Measurements from ENCODE around the gene SDK2.

DNA sequence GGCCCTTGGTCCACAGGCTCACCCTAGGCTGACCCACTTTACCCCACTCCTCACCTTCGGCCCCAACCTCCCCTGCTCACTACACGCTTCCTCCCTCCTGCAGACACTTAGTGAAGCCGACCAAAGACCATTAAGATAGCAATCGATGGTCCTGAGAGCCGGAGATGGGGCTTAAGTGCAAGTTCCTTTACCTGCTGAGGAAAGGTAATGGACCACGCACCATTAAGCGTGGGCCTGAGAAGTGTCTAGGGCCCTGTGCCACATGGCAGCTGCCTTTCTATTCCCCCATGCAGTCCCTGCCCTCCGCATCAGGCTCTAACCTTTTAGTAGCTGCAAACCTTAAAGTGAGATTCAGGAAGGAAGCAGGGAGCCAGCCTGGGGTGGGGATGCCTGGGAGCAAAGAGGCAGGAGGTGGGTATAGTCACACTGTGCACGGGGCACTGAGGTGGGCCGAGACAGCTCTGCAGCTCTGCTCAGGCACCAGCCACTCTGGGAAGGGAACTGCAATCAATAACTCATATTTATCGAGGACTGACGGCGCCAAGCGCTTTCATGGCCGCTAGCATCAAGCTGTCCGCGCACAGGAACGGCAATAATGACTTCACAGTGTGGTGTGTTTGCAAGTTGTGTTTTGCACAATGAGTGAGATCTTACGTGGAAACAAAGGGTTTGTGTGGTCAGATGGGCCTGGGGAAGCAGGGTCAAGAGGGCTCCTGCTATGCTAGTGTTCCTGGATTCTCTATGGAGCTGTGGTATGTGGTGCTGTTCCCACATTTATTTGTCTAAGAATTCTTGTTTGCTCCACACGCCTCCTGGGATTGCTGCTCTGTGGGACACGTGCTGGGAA lies 247.6 kb downstream of the SDK2 start:
- TF ChIP-seq, protein P1, sequence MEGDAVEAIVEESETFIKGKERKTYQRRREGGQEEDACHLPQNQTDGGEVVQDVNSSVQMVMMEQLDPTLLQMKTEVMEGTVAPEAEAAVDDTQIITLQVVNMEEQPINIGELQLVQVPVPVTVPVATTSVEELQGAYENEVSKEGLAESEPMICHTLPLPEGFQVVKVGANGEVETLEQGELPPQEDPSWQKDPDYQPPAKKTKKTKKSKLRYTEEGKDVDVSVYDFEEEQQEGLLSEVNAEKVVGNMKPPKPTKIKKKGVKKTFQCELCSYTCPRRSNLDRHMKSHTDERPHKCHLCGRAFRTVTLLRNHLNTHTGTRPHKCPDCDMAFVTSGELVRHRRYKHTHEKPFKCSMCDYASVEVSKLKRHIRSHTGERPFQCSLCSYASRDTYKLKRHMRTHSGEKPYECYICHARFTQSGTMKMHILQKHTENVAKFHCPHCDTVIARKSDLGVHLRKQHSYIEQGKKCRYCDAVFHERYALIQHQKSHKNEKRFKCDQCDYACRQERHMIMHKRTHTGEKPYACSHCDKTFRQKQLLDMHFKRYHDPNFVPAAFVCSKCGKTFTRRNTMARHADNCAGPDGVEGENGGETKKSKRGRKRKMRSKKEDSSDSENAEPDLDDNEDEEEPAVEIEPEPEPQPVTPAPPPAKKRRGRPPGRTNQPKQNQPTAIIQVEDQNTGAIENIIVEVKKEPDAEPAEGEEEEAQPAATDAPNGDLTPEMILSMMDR (IDR thresholded peaks at IDR 0.05) = no peak
- TF ChIP-seq POLR2A (IDR thresholded peaks at IDR 0.05) = no peak

All from right lobe of liver (tissue), 4 donors.